GM19240 (cell line): ENCODE measurements around the gene CGB8.

ENCODE experiments used
- DNase-seq: peaks from one replicate; pipeline ENCODE4 v3.0.0; 2011; ENCODE audit warnings: low spot score; ENCODE audit not compliant: insufficient read length

Gene CGB8

DNA sequence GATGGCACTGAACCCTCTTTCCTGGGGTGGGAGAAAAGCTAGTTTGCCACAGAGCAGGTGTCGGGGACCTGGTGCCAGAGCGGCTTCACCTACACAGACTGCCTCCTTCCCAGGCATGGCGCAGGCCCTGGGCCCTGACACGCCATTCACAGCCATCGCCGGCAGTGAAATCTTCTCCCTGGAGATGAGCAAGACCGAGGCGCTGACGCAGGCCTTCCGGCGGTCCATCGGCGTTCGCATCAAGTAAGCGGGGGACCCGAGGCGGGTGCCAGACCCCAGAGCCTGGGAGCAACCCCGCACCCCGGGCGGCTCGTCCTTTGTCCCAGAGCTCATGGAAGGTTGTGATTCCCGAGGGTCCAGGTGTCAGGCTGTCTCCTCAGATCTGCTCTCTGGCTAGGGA is 42.0 kb downstream of the CGB8 start:
- no peak for DNase-seq

GRCh38 chr19:49004964-49005614 is 43.8 kb downstream of the CGB8 start:
- DNase-seq: no peak

- DNase-seq: no peak
Measured at GRCh38 chr19:49004133-49004532, 44.8 kb downstream of the CGB8 start.

GRCh38 chr19:48999481-49000325 is 49.2 kb downstream of the CGB8 start:
- no peak for DNase-seq

DNA sequence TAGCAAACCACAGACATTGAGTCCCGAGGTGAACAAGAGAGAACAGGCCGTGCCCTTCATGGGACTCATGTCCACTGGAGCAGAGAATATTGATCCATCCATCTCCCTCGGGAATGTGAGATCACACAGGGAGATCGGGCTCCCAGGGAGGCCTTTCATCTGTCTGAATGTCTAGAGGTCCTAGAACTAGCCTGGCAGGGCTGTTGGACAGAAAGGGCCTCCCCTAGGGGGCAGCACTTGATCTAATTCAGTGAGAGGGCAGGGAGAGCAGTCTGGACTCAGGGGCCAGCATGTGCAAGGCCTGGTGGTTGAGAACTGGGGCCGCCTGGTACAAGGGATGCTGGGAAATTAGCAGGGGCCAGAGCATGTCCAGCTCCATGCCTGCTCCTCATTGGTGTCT is 50.9 kb downstream of the CGB8 start:
- DNase-seq: no peak
